Keratinocyte (primary cell): Measurements from ENCODE around the gene NFYC. TPM values are rescaled to one million over a fixed set of nuclear protein-coding genes. Genes with fewer than 3 reads are reported as not detected.

ENCODE experiments used
- DNase-seq: peaks from one replicate; pipeline ENCODE4 v3.0.0-alpha.2; 2011; ENCODE audit warnings: low read depth, missing footprints, low spot score
- FAIRE-seq: peaks from 2 replicates; lab custom pipeline; 2011; peaks lifted over from hg19 to GRCh38; lab: Jason Lieb, UNC
- H2AFZ ChIP-seq: 2 replicates; pipeline ENCODE4 v1.6.0; 2012; ENCODE audit warnings: low read length, control low read depth, inconsistent platforms; ENCODE audit not compliant: control insufficient read depth
- H3K27ac ChIP-seq: 2 replicates; pipeline ENCODE4 v1.5.1; 2011; ENCODE audit warnings: low read length; ENCODE audit not compliant: control insufficient read depth, insufficient read depth
- H3K27me3 ChIP-seq: 3 replicates; pipeline ENCODE4 v1.6.0; 2011; ENCODE audit warnings: low read length; ENCODE audit not compliant: control insufficient read depth, insufficient read depth; ENCODE audit errors: extremely low read depth
- H3K36me3 ChIP-seq, 2 experiments: 2 replicates in 1 of 2; 3 replicates in 1 of 2; pipeline ENCODE4 v1.5.1; 2011; ENCODE audit warnings: low read length in 2 of 2, mild to moderate bottlenecking in 1 of 2; ENCODE audit not compliant: control insufficient read depth in 2 of 2, insufficient read depth in 2 of 2; ENCODE audit errors: extremely low read depth in 1 of 2
- H3K4me1 ChIP-seq: 3 replicates; pipeline ENCODE4 v1.5.1; 2011; ENCODE audit warnings: low read length; ENCODE audit not compliant: control insufficient read depth, insufficient read depth; ENCODE audit errors: extremely low read depth
- H3K4me2 ChIP-seq: 3 replicates; pipeline ENCODE4 v1.6.0; 2011; ENCODE audit warnings: low read depth, low read length; ENCODE audit not compliant: control insufficient read depth, insufficient read depth; ENCODE audit errors: extremely low read depth
- H3K4me3 ChIP-seq, 3 experiments: fragments of 200-600 bp in 1 of 3; sonication (generic) in 1 of 3; 2 replicates in 2 of 3; 3 replicates in 1 of 3; pipeline ENCODE4 v1.5.1; 2011 to 2016; ENCODE audit warnings: low read length in 3 of 3, mild to moderate bottlenecking in 3 of 3, control low read depth in 2 of 3, inconsistent platforms in 1 of 3, low read depth in 1 of 3, mixed read lengths in 1 of 3, mixed run types in 1 of 3, moderate library complexity in 1 of 3; ENCODE audit not compliant: control insufficient read depth in 2 of 3, insufficient read depth in 2 of 3; ENCODE audit errors: extremely low read depth in 1 of 3
- H3K79me2 ChIP-seq: 2 replicates; pipeline ENCODE4 v1.6.0; 2012; ENCODE audit warnings: low read length; ENCODE audit not compliant: control insufficient read depth, insufficient read depth
- H3K9ac ChIP-seq: 3 replicates; pipeline ENCODE4 v1.6.0; 2011; ENCODE audit warnings: low read length; ENCODE audit not compliant: control insufficient read depth, insufficient read depth; ENCODE audit errors: extremely low read depth
- H3K9me1 ChIP-seq: 3 replicates; pipeline ENCODE4 v1.6.0; 2011; ENCODE audit warnings: low read length; ENCODE audit not compliant: control insufficient read depth, insufficient read depth; ENCODE audit errors: extremely low read depth
- H3K9me3 ChIP-seq: 2 replicates; pipeline ENCODE4 v1.5.1; 2012; ENCODE audit warnings: low read depth, low read length; ENCODE audit not compliant: control insufficient read depth
- H4K20me1 ChIP-seq: 3 replicates; pipeline ENCODE4 v1.6.0; 2011; ENCODE audit warnings: low read length; ENCODE audit not compliant: control insufficient read depth, insufficient read depth; ENCODE audit errors: extremely low read depth
- CTCF ChIP-seq, 3 experiments: IDR thresholded peaks in 1 of 3; conservative IDR thresholded peaks in 1 of 3; optimal IDR thresholded peaks in 1 of 3; 2 replicates in 2 of 3; 3 replicates in 1 of 3; pipeline versions ENCODE3 to v1.5.1; 2011; ENCODE audit warnings: low read length in 3 of 3, mild to moderate bottlenecking in 3 of 3, moderate library complexity in 2 of 3, control low read depth in 1 of 3, inconsistent platforms in 1 of 3; ENCODE audit not compliant: insufficient read depth in 2 of 3; ENCODE audit errors: extremely low read depth in 1 of 3
- EZH2 ChIP-seq: IDR thresholded peaks from one replicate; pipeline ENCODE4 v1.6.1; 2012; ENCODE audit warnings: inconsistent platforms, mild to moderate bottlenecking, low read length, moderate library complexity
- dilution Hi-C: fragments of 300-500 bp; cut with MboI; formaldehyde crosslinking; loops from one replicate; pipeline ENCODE4 v1.7.0; 2020; ENCODE audit warnings: low sequenced_read_pairs; ENCODE audit not compliant: extremely low pct_ligation_motif_present
- polyA plus RNA-seq, 5 experiments: library from polyadenylated mRNA; depleted of rRNA in 3 of 5; stranded (reverse) in 3 of 5; stranded (forward) in 1 of 5; unstranded in 1 of 5; fragments of >200 nt; gene quantifications; 1 replicate in 1 of 5; 2 replicates in 3 of 5; 3 replicates in 1 of 5; pipeline versions ENCODE4 v1.2.1 to v1.2.3, GENCODE V29; 2011 to 2012; ENCODE audit warnings: missing spikeins in 2 of 5, low read depth in 1 of 5, low replicate concordance in 1 of 5

The NFYC gene
- polyA plus RNA-seq, 1 donor (not counting 4 experiments of a cell fraction or from before 2014, with no cell fraction given), result 32.4 TPM

GRCh38 chr1:40712997-40713396, 21.5 kb downstream of the NFYC start:
- dilution Hi-C loops, result no loop called here
- peaks cover 53% of the 10 kb centered on the region for H3K79me2 ChIP-seq
- H3K27me3 ChIP-seq, result no peaks in the 10 kb centered on the region
- H3K27ac ChIP-seq, result peak overlapping the region; percentile 39
- H3K4me3 ChIP-seq, result no peak overlapping the region
- peaks cover 49% of the 10 kb centered on the region for H3K4me1 ChIP-seq
- no peaks in the 10 kb centered on the region for H4K20me1 ChIP-seq
- no peaks in the 10 kb centered on the region for H3K9me3 ChIP-seq
- peak overlapping the region; percentile 23 for H3K4me2 ChIP-seq
- no peaks in the 10 kb centered on the region for H3K9me1 ChIP-seq
- DNase-seq (no peak), FAIRE-seq (no peak)
- no peak overlapping the region for H3K9ac ChIP-seq
- peaks cover 0 to 5% of the 10 kb centered on the region in 2 experiments for H3K36me3 ChIP-seq
- TF ChIP-seq EZH2, result no peak
- TF ChIP-seq CTCF (optimal IDR thresholded peaks at IDR 0.05 in 1 of 3, IDR thresholded peaks at IDR 0.05 in 1 of 3, conservative IDR thresholded peaks at IDR 0.05 in 1 of 3; ENCODE audit: extremely low read depth in 1 of 3, insufficient read depth in 2 of 3, low read length in 3 of 3), result no peak
- H2AFZ ChIP-seq, result no peak overlapping the region

GRCh38 chr1:40715491-40716059, 24.1 kb downstream of the NFYC start:
- Histone ChIP-seq H3K36me3 (peaks cover 0 to 5% of the 10 kb centered on the region in 2 experiments), H3K4me2 (no peak overlapping the region), H3K4me1 (peaks cover 30% of the 10 kb centered on the region), H3K27ac (no peak overlapping the region), H3K9me1 (no peaks in the 10 kb centered on the region), H3K9me3 (no peaks in the 10 kb centered on the region), H4K20me1 (no peaks in the 10 kb centered on the region), H2AFZ (no peak overlapping the region), H3K9ac (no peak overlapping the region), H3K27me3 (no peaks in the 10 kb centered on the region), H3K79me2 (peaks cover 42% of the 10 kb centered on the region), H3K4me3 (no peak overlapping the region)
- TF ChIP-seq CTCF (optimal IDR thresholded peaks at IDR 0.05 in 1 of 3, IDR thresholded peaks at IDR 0.05 in 1 of 3, conservative IDR thresholded peaks at IDR 0.05 in 1 of 3; ENCODE audit: extremely low read depth in 1 of 3, insufficient read depth in 2 of 3, low read length in 3 of 3) (no peak), EZH2 (no peak)
- FAIRE-seq, result no peak
- dilution Hi-C loops, result no loop called here
- DNase-seq, result no peak
